DOHH2 (cell line): ENCODE results near the gene ADSS2.
A peak's percentile ranks its signal among the peaks of the same experiment; 100 is the strongest.
"Not testable (repeated sequence)": the region's sequence is repeated elsewhere in the genome, so short reads cannot be mapped to it uniquely, and the experiment has no call there.

Source experiments
- H3F3A ChIP-seq: fragments of 200-600 bp; sonication (generic), shearing (Covaris generic); 2 replicates; pipeline ENCODE4 v1.6.0; 2016; ENCODE audit warnings: antibody characterized with exemption, mild to moderate bottlenecking; ENCODE audit not compliant: control insufficient read depth, insufficient read depth
- H3K27ac ChIP-seq: fragments of 200-600 bp; sonication (generic); 2 replicates; pipeline ENCODE4 v1.5.1; 2014; ENCODE audit warnings: low read depth, mild to moderate bottlenecking, low read length, moderate library complexity
- H3K27me3 ChIP-seq: fragments of 200-600 bp; sonication (generic); 2 replicates; pipeline ENCODE4 v1.6.1; 2014; ENCODE audit warnings: mild to moderate bottlenecking, low read length, mixed read lengths; ENCODE audit not compliant: control insufficient read depth
- H3K36me3 ChIP-seq: fragments of 200-600 bp; sonication (generic); 2 replicates; pipeline ENCODE4 v1.6.1; 2014; ENCODE audit warnings: mild to moderate bottlenecking, low read length, moderate library complexity, mixed read lengths; ENCODE audit not compliant: control insufficient read depth
- H3K4me1 ChIP-seq: fragments of 200-600 bp; sonication (generic); 2 replicates; pipeline ENCODE4 v1.6.1; 2014; ENCODE audit warnings: mild to moderate bottlenecking, low read length, mixed read lengths; ENCODE audit not compliant: control insufficient read depth
- H3K4me2 ChIP-seq: fragments of 200-600 bp; sonication (generic); 2 replicates; pipeline ENCODE4 v1.6.0; 2014; ENCODE audit warnings: mild to moderate bottlenecking, low read length, moderate library complexity
- H3K4me3 ChIP-seq: fragments of 200-600 bp; sonication (generic); 2 replicates; pipeline ENCODE4 v1.5.1; 2014; ENCODE audit warnings: mild to moderate bottlenecking, low read length, mixed read lengths
- H3K79me2 ChIP-seq: fragments of 200-600 bp; sonication (generic); 2 replicates; pipeline ENCODE4 v1.6.1; 2014; ENCODE audit warnings: mild to moderate bottlenecking, low read length, mixed read lengths; ENCODE audit not compliant: control insufficient read depth
- H3K9me2 ChIP-seq: fragments of 200-600 bp; sonication (generic); replicated peaks from 2 replicates; pipeline ENCODE4 v1.6.1; 2014; ENCODE audit warnings: mild to moderate bottlenecking, low read length, mixed read lengths; ENCODE audit not compliant: control insufficient read depth
- H3K9me3 ChIP-seq: fragments of 200-600 bp; sonication (generic); 2 replicates; pipeline ENCODE4 v1.6.1; 2014; ENCODE audit warnings: antibody characterized with exemption, low read length, mixed read lengths; ENCODE audit not compliant: control insufficient read depth, insufficient read depth
- H4K20me1 ChIP-seq: fragments of 200-600 bp; sonication (generic); 2 replicates; pipeline ENCODE4 v1.6.0; 2014; ENCODE audit warnings: low read depth, mild to moderate bottlenecking, antibody characterized with exemption, low read length, moderate library complexity; ENCODE audit not compliant: control insufficient read depth, insufficient read depth
- EZH2phosphoT487 ChIP-seq: fragments of 200-600 bp; sonication (generic); IDR thresholded peaks from 2 replicates; pipeline ENCODE4 v1.6.1; 2017; ENCODE audit warnings: borderline replicate concordance, mild to moderate bottlenecking, antibody characterized with exemption, low read length, moderate library complexity, mixed read lengths
- TF ChIP-seq, protein P1 (sequence below): fragments of 200-600 bp; sonication (generic); IDR thresholded peaks from one replicate; pipeline ENCODE4 v1.5.1; 2014; ENCODE audit warnings: antibody characterized with exemption, mild to moderate bottlenecking, low read depth, low read length; ENCODE audit not compliant: poor library complexity, severe bottlenecking

ADSS2 gene

DNA sequence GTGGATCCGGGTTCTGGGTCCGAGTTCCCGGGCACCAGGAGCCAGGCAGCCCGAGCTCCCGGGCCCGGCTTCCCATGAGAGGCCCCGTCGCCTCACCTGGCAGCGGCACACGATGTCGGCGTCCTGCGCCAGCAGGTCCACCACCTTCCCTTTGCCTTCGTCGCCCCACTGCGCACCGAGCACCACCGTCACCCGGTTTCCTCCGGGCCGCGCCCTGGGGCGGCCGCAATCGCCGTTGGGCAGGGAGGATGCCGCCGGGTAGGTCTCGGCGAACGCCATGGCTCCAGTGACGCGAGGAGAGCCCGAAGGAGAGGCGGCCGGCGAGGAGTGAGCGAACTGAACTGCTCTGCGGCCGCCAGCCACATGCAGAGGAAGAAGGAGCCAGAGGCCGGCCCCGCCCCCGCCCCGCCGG, at the start of gene ADSS2:
TSS of gene ADSS2 (minus strand) at position 371 of the 412 bp plus-strand sequence. CDS start at position 279, 92 bp downstream.
- Histone ChIP-seq H3K4me1 (peaks cover 40% of the 10 kb centered on the region), H3K36me3 (peaks cover 42% of the 10 kb centered on the region), H4K20me1 (peaks cover 9% of the 10 kb centered on the region; the same call in 1 of the 2 replicates), H3K9me2 (no peaks in the 10 kb centered on the region), H3K79me2 (peaks cover 51% of the 10 kb centered on the region), H3K4me3 (peak within 1 kb of the TSS; percentile 85), H3K9me3 (no peaks in the 10 kb centered on the region), H3K27me3 (no peaks in the 10 kb centered on the region), H3K4me2 (peak within 1 kb of the TSS; percentile 84), H3K27ac (peak within 1 kb of the TSS; percentile 77), H3F3A (no peaks in the 10 kb centered on the region)
- TF ChIP-seq, protein P1, sequence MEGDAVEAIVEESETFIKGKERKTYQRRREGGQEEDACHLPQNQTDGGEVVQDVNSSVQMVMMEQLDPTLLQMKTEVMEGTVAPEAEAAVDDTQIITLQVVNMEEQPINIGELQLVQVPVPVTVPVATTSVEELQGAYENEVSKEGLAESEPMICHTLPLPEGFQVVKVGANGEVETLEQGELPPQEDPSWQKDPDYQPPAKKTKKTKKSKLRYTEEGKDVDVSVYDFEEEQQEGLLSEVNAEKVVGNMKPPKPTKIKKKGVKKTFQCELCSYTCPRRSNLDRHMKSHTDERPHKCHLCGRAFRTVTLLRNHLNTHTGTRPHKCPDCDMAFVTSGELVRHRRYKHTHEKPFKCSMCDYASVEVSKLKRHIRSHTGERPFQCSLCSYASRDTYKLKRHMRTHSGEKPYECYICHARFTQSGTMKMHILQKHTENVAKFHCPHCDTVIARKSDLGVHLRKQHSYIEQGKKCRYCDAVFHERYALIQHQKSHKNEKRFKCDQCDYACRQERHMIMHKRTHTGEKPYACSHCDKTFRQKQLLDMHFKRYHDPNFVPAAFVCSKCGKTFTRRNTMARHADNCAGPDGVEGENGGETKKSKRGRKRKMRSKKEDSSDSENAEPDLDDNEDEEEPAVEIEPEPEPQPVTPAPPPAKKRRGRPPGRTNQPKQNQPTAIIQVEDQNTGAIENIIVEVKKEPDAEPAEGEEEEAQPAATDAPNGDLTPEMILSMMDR, result no peak
- no peak for TF ChIP-seq EZH2phosphoT487

DNA sequence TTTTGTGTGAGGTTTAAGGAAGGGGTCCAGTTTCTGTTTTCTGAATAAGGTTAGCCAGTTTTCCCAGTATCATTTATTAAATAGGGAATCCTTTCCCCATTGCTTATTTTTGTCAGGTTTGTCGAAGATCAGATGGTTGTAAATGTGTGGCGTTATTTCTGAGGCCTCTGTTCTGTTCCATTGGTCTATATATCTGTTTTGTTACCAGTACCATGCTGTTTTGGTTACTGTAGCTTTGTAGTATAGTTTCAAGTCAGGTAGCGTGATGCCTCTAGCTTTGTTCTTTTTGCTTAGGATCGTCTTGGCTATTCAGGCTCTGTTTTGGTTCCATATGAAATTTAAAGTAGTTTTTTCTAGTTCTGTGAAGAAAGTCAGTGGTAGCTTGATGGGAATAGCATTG, 48.8 kb upstream of the ADSS2 start:
- not testable (repeated sequence) for H4K20me1 ChIP-seq, H3K4me1 ChIP-seq, H3K9me2 ChIP-seq, H3K27me3 ChIP-seq, H3K79me2 ChIP-seq, H3K9me3 ChIP-seq, H3K4me3 ChIP-seq, H3F3A ChIP-seq, H3K27ac ChIP-seq, H3K4me2 ChIP-seq, H3K36me3 ChIP-seq

DNA sequence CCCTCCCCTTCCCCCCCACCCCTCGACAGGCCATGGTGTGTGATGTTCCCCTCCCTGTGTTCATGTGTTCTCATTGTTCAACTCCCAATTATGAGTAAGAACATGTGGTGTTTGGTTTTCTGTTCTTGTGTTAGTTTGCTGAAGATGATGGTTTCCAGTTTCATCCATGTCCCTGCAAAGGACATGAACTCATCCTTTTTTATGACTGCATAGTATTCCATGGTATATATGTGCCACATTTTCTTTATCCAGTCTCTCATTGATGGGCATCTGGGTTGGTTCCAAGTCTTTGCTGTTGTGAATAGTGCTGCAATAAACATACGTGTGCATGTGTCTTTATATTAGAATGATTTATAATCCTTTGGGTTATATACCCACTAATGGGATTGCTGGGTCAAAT, 47.8 kb upstream of the ADSS2 start:
- not testable (repeated sequence) for H4K20me1 ChIP-seq, H3K9me2 ChIP-seq, H3K36me3 ChIP-seq, H3K4me1 ChIP-seq, H3K27ac ChIP-seq, H3K79me2 ChIP-seq, H3K9me3 ChIP-seq, H3K4me2 ChIP-seq, H3K27me3 ChIP-seq, H3K4me3 ChIP-seq, H3F3A ChIP-seq

DNA sequence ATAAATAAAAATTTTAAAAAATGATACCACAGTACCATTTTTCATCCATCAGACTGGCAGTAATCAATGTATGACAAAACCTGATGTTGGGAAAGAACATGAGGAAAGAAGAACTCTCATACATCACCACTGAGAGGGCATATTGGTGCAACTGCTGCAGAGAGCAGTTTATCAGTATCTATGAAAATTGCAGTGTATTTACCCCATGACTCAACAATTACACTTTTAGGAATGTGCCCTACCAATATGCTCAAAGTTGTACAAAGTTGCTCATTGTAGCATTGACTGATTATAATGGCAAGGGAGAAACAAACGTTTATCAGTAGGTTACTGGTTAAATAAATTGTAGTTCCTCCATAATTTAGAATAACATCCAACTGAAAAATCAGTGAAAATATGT, 46.1 kb upstream of the ADSS2 start:
- H3K27me3 ChIP-seq, result no peaks in the 10 kb centered on the region
- no peak overlapping the region for H3K4me3 ChIP-seq
- no peak overlapping the region for H3K4me2 ChIP-seq
- H3K9me2 ChIP-seq, result no peaks in the 10 kb centered on the region
- H3K9me3 ChIP-seq, result no peaks in the 10 kb centered on the region
- no peaks in the 10 kb centered on the region for H3K4me1 ChIP-seq
- no peaks in the 10 kb centered on the region for H3F3A ChIP-seq
- H3K79me2 ChIP-seq, result no peaks in the 10 kb centered on the region
- no peak overlapping the region for H3K27ac ChIP-seq
- H3K36me3 ChIP-seq, result no peaks in the 10 kb centered on the region
- H4K20me1 ChIP-seq, result no peaks in the 10 kb centered on the region
- no peak for TF ChIP-seq EZH2phosphoT487
- TF ChIP-seq, protein P1, result no peak
